Large intestine (tissue), 3 donors: ENCODE data around the gene TMEM243. TPM values are rescaled to one million over a fixed set of nuclear protein-coding genes. Genes with fewer than 3 reads are reported as not detected.

Source experiments
- DNase-seq, 2 donors: peaks; one replicate each; pipeline versions ENCODE4 v3.0.0 to v3.0.0-alpha.2; 2013
- H3K27ac ChIP-seq: one replicate; pipeline ENCODE4 v1.5.1; 2013; ENCODE audit warnings: low read length
- H3K27me3 ChIP-seq: 2 replicates; pipeline ENCODE4 v1.6.1; 2013; ENCODE audit warnings: low read length; ENCODE audit not compliant: control insufficient read depth, insufficient read depth
- H3K36me3 ChIP-seq: 2 replicates; pipeline ENCODE4 v1.6.1; 2013; ENCODE audit warnings: low read length; ENCODE audit not compliant: control insufficient read depth, insufficient read depth
- H3K4me1 ChIP-seq: one replicate; pipeline ENCODE4 v1.6.1; 2013; ENCODE audit warnings: low read length; ENCODE audit not compliant: control insufficient read depth, insufficient read depth
- H3K4me3 ChIP-seq: one replicate; pipeline ENCODE4 v1.5.1; 2013; ENCODE audit warnings: low read length
- H3K9me3 ChIP-seq: one replicate; pipeline ENCODE4 v1.6.1; 2013; ENCODE audit warnings: mild to moderate bottlenecking, low read depth, low read length, moderate library complexity; ENCODE audit not compliant: control insufficient read depth
- WGBS: methylation state at CpG from one replicate; pipeline ENCODE4 v1.1.5; 2013; ENCODE audit warnings: low lambda C conversion rate; ENCODE audit not compliant: insufficient coverage; 5-methylcytosine and 5-hydroxymethylcytosine counted together
- polyA plus RNA-seq: library from polyadenylated mRNA; unstranded; fragments of 120-200 nt; gene quantifications from one replicate; pipeline ENCODE4 v1.2.1, GENCODE V29; 2013

TMEM243 gene
- polyA plus RNA-seq, 1 donor: 54.9 TPM

GRCh38 chr7:87199700-87200450 lies 19.7 kb downstream of the TMEM243 start:
- Histone ChIP-seq H3K4me3 (no peak overlapping the region), H3K4me1 (no peaks in the 10 kb centered on the region), H3K36me3 (peaks cover 36% of the 10 kb centered on the region), H3K27me3 (no peaks in the 10 kb centered on the region), H3K9me3 (peaks cover 2% of the 10 kb centered on the region), H3K27ac (no peak overlapping the region)
- WGBS: 80% methylated on average over 2 of the region's 6 CpGs
- DNase-seq: no peak

- H3K9me3 ChIP-seq: no peaks in the 10 kb centered on the region
- H3K27me3 ChIP-seq: no peaks in the 10 kb centered on the region
- no peak overlapping the region for H3K27ac ChIP-seq
- H3K4me3 ChIP-seq: no peak overlapping the region
- no peak for DNase-seq
- H3K4me1 ChIP-seq: no peaks in the 10 kb centered on the region
- no CpG with 5 or more reads among the region's 1 CpG for WGBS
- peaks cover 35% of the 10 kb centered on the region for H3K36me3 ChIP-seq
Observed at GRCh38 chr7:87199241-87199640, 20.3 kb downstream of the TMEM243 start.

GRCh38 chr7:87193912-87194311 lies 25.6 kb downstream of the TMEM243 start:
- Histone ChIP-seq H3K27ac (no peak overlapping the region), H3K9me3 (no peaks in the 10 kb centered on the region), H3K4me1 (no peaks in the 10 kb centered on the region), H3K27me3 (no peaks in the 10 kb centered on the region), H3K4me3 (no peak overlapping the region), H3K36me3 (peaks cover 62% of the 10 kb centered on the region)
- no CpG with 5 or more reads among the region's 1 CpG for WGBS
- no peak for DNase-seq

GRCh38 chr7:87192784-87193487 lies 26.6 kb downstream of the TMEM243 start:
- H3K27ac ChIP-seq: no peak overlapping the region
- DNase-seq: no peak
- no peaks in the 10 kb centered on the region for H3K27me3 ChIP-seq
- peaks cover 69% of the 10 kb centered on the region for H3K36me3 ChIP-seq
- H3K4me3 ChIP-seq: no peak overlapping the region
- H3K4me1 ChIP-seq: no peaks in the 10 kb centered on the region
- 100% methylated on average over 2 of the region's 6 CpGs for WGBS
- no peaks in the 10 kb centered on the region for H3K9me3 ChIP-seq

- H3K4me1 ChIP-seq: no peaks in the 10 kb centered on the region
- WGBS: no CpG with 5 or more reads among the region's 3 CpGs
- H3K9me3 ChIP-seq: no peaks in the 10 kb centered on the region
- H3K27ac ChIP-seq: no peak overlapping the region
- H3K36me3 ChIP-seq: peaks cover 70% of the 10 kb centered on the region
- H3K4me3 ChIP-seq: no peak overlapping the region
- DNase-seq: no peak
- H3K27me3 ChIP-seq: no peaks in the 10 kb centered on the region
Observed at GRCh38 chr7:87190783-87191182, 28.7 kb downstream of the TMEM243 start.

GRCh38 chr7:87188930-87189329 lies 30.6 kb downstream of the TMEM243 start:
- DNase-seq: no peak
- WGBS: no CpG with 5 or more reads among the region's 2 CpGs
- Histone ChIP-seq H3K9me3 (no peaks in the 10 kb centered on the region), H3K4me1 (no peaks in the 10 kb centered on the region), H3K36me3 (peaks cover 72% of the 10 kb centered on the region), H3K4me3 (no peak overlapping the region), H3K27ac (no peak overlapping the region), H3K27me3 (no peaks in the 10 kb centered on the region)

GRCh38 chr7:87187120-87187519 lies 32.4 kb downstream of the TMEM243 start:
- no CpG with 5 or more reads among the region's 2 CpGs for WGBS
- Histone ChIP-seq H3K4me3 (no peak overlapping the region), H3K36me3 (peaks cover 72% of the 10 kb centered on the region), H3K4me1 (no peaks in the 10 kb centered on the region), H3K27ac (no peak overlapping the region), H3K27me3 (no peaks in the 10 kb centered on the region), H3K9me3 (no peaks in the 10 kb centered on the region)
- DNase-seq: no peak

- no peak for DNase-seq
- 94% methylated on average over 3 of the region's 3 CpGs for WGBS
- Histone ChIP-seq H3K9me3 (no peaks in the 10 kb centered on the region), H3K4me1 (peaks cover 7% of the 10 kb centered on the region), H3K36me3 (peaks cover 42% of the 10 kb centered on the region), H3K27ac (no peak overlapping the region), H3K4me3 (no peak overlapping the region), H3K27me3 (no peaks in the 10 kb centered on the region)
Observed at GRCh38 chr7:87179180-87179579, 40.4 kb downstream of the TMEM243 start.

GRCh38 chr7:87178320-87178719 lies 41.2 kb downstream of the TMEM243 start:
- Histone ChIP-seq H3K27ac (no peak overlapping the region), H3K4me1 (peaks cover 11% of the 10 kb centered on the region), H3K27me3 (no peaks in the 10 kb centered on the region), H3K4me3 (no peak overlapping the region), H3K36me3 (peaks cover 39% of the 10 kb centered on the region), H3K9me3 (no peaks in the 10 kb centered on the region)
- 100% methylated on average over 3 of the region's 4 CpGs for WGBS
- DNase-seq: no peak

GRCh38 chr7:87173471-87173870 lies 46.1 kb downstream of the TMEM243 start:
- peaks cover 55% of the 10 kb centered on the region for H3K36me3 ChIP-seq

More at GRCh38 chr7:87173471-87173870, 46.1 kb downstream of the TMEM243 start:
- H3K4me3 ChIP-seq: no peak overlapping the region
- peak in 1 of 2 donors; percentile 51 for DNase-seq
- WGBS: 40% methylated on average over 1 of the region's 1 CpG
- H3K4me1 ChIP-seq: peaks cover 11% of the 10 kb centered on the region
- H3K27ac ChIP-seq: peak overlapping the region; percentile 39
- no peaks in the 10 kb centered on the region for H3K27me3 ChIP-seq
- H3K9me3 ChIP-seq: no peaks in the 10 kb centered on the region
